GM23338 (cell line): ENCODE results near the gene PPARD.

ENCODE experiments used
- CREB1 ChIP-seq: fragments of 250-450 bp; sonication (Bioruptor Pico); IDR thresholded peaks from 2 replicates; pipeline ENCODE4 v1.5.0; 2020; ENCODE audit warnings: low read depth, mild to moderate bottlenecking, moderate library complexity
- ETS1 ChIP-seq: IDR thresholded peaks from 2 replicates; pipeline ENCODE4 v1.6.1; 2016; ENCODE audit warnings: antibody characterized with exemption
- EZH2 ChIP-seq: fragments of 200-600 bp; sonication (generic); IDR thresholded peaks from one replicate; pipeline ENCODE4 v1.8.0; 2017; ENCODE audit warnings: antibody characterized with exemption, mild to moderate bottlenecking, low read depth; ENCODE audit not compliant: unreplicated experiment
- EZH2phosphoT487 ChIP-seq: fragments of 200-600 bp; sonication (generic); IDR thresholded peaks from one replicate; pipeline ENCODE4 v1.8.1; 2018; ENCODE audit warnings: antibody characterized with exemption; ENCODE audit not compliant: unreplicated experiment
- JUNB ChIP-seq: IDR thresholded peaks from one replicate; pipeline ENCODE4 v1.6.1; 2016; ENCODE audit warnings: antibody characterized with exemption; ENCODE audit not compliant: unreplicated experiment
- NANOG ChIP-seq: IDR thresholded peaks from 2 replicates; pipeline ENCODE4 v1.6.1; 2016; ENCODE audit warnings: antibody characterized with exemption, borderline replicate concordance
- POLR2AphosphoS5 ChIP-seq: IDR thresholded peaks from 2 replicates; pipeline ENCODE4 v1.6.1; 2016; ENCODE audit warnings: antibody characterized with exemption, low read depth
- ZNF114 ChIP-seq: fragments of 250-450 bp; sonication (Bioruptor Pico); IDR thresholded peaks from 2 replicates; pipeline ENCODE4 v1.5.0; 2020; ENCODE audit warnings: mild to moderate bottlenecking, moderate library complexity
- ZNF331 ChIP-seq: fragments of 250-450 bp; sonication (Bioruptor Pico); IDR thresholded peaks from 2 replicates; pipeline ENCODE4 v1.5.0; 2020; ENCODE audit warnings: low read depth, mild to moderate bottlenecking, moderate library complexity
- TF ChIP-seq, protein P1 (sequence below), 2 experiments: fragments of 200-600 bp in 1 of 2; sonication (generic) in 1 of 2; conservative IDR thresholded peaks; 2 replicates each; pipeline versions ENCODE4 v1.5.1 to v1.6.1; 2016 to 2017; ENCODE audit warnings: antibody characterized with exemption in 2 of 2, low read depth in 2 of 2, mild to moderate bottlenecking in 2 of 2, moderate library complexity in 1 of 2
- TF ChIP-seq, protein P2 (sequence below): IDR thresholded peaks from one replicate; pipeline ENCODE4 v1.6.1; 2018; ENCODE audit warnings: antibody characterized with exemption; ENCODE audit not compliant: unreplicated experiment

DNA sequence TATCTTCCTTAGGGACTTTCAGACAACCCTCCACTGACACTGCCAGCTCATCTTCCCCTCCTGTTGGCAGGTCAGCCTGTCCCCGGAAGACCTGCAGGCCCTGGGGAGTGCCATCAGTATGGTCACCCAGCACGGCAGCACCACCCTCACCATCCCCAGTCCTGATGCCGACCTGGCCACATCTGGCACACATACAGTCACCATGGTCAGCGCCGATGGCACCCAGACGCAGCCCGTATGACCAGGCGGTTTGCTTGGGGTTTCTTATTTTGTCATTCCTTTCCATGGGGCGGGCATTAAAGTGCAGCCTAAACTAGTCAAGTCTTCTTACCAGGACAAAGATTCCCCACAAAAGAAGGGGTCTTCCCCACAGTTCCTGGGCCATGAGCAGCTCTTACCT, 48.7 kb upstream of the PPARD start:
- TF ChIP-seq, protein P1, sequence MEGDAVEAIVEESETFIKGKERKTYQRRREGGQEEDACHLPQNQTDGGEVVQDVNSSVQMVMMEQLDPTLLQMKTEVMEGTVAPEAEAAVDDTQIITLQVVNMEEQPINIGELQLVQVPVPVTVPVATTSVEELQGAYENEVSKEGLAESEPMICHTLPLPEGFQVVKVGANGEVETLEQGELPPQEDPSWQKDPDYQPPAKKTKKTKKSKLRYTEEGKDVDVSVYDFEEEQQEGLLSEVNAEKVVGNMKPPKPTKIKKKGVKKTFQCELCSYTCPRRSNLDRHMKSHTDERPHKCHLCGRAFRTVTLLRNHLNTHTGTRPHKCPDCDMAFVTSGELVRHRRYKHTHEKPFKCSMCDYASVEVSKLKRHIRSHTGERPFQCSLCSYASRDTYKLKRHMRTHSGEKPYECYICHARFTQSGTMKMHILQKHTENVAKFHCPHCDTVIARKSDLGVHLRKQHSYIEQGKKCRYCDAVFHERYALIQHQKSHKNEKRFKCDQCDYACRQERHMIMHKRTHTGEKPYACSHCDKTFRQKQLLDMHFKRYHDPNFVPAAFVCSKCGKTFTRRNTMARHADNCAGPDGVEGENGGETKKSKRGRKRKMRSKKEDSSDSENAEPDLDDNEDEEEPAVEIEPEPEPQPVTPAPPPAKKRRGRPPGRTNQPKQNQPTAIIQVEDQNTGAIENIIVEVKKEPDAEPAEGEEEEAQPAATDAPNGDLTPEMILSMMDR (conservative IDR thresholded peaks at IDR 0.05; ENCODE audit: low read depth in 2 of 2), result no peak
- TF ChIP-seq POLR2AphosphoS5 (no peak), JUNB (no peak), EZH2phosphoT487 (no peak), EZH2 (no peak), CREB1 (CRISPR knock-in tag) (no peak), ETS1 (no peak), ZNF114 (CRISPR knock-in tag) (no peak), NANOG (no peak), ZNF331 (CRISPR knock-in tag) (no peak)
- TF ChIP-seq, protein P2, sequence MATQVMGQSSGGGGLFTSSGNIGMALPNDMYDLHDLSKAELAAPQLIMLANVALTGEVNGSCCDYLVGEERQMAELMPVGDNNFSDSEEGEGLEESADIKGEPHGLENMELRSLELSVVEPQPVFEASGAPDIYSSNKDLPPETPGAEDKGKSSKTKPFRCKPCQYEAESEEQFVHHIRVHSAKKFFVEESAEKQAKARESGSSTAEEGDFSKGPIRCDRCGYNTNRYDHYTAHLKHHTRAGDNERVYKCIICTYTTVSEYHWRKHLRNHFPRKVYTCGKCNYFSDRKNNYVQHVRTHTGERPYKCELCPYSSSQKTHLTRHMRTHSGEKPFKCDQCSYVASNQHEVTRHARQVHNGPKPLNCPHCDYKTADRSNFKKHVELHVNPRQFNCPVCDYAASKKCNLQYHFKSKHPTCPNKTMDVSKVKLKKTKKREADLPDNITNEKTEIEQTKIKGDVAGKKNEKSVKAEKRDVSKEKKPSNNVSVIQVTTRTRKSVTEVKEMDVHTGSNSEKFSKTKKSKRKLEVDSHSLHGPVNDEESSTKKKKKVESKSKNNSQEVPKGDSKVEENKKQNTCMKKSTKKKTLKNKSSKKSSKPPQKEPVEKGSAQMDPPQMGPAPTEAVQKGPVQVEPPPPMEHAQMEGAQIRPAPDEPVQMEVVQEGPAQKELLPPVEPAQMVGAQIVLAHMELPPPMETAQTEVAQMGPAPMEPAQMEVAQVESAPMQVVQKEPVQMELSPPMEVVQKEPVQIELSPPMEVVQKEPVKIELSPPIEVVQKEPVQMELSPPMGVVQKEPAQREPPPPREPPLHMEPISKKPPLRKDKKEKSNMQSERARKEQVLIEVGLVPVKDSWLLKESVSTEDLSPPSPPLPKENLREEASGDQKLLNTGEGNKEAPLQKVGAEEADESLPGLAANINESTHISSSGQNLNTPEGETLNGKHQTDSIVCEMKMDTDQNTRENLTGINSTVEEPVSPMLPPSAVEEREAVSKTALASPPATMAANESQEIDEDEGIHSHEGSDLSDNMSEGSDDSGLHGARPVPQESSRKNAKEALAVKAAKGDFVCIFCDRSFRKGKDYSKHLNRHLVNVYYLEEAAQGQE, result no peak
